Measurements from ENCODE around the gene SHISA6.

The SHISA6 gene

GRCh38 chr17:11240841-11241610 is at the start of gene SHISA6:
SHISA6 (plus strand) TSS chr17:11241213.
- DNase-seq (ENCODE audit: low spot score), result no peak

GRCh38 chr17:11195801-11196200 is 45.2 kb upstream of the SHISA6 start:
- no peak for DNase-seq (ENCODE audit: low spot score)

- DNase-seq (ENCODE audit: low spot score), result no peak
Observed at GRCh38 chr17:11204991-11205390, 36.0 kb upstream of the SHISA6 start.

GRCh38 chr17:11205659-11206058 is 35.4 kb upstream of the SHISA6 start:
- no peak for DNase-seq (ENCODE audit: low spot score)

- DNase-seq (ENCODE audit: low spot score), result no peak
Observed at GRCh38 chr17:11209906-11210305, 31.1 kb upstream of the SHISA6 start.

GRCh38 chr17:11212792-11213191 is 28.2 kb upstream of the SHISA6 start:
- no peak for DNase-seq (ENCODE audit: low spot score)

- no peak for DNase-seq (ENCODE audit: low spot score)
Observed at GRCh38 chr17:11216976-11217375, 24.0 kb upstream of the SHISA6 start.

GRCh38 chr17:11221196-11221595 is 19.8 kb upstream of the SHISA6 start:
- DNase-seq (ENCODE audit: low spot score), result no peak

GRCh38 chr17:11221721-11222120 is 19.3 kb upstream of the SHISA6 start:
- no peak for DNase-seq (ENCODE audit: low spot score)

- DNase-seq (ENCODE audit: low spot score), result no peak
Observed at GRCh38 chr17:11238705-11239104, 2.3 kb upstream of the SHISA6 start.

- no peak for DNase-seq (ENCODE audit: low spot score)
Observed at GRCh38 chr17:11239379-11239970, 1.5 kb upstream of the SHISA6 start.

GRCh38 chr17:11240041-11240840 is 772 bp upstream of the SHISA6 start:
- no peak for DNase-seq (ENCODE audit: low spot score)

- DNase-seq (ENCODE audit: low spot score), result no peak
Observed at GRCh38 chr17:11241611-11242226, 706 bp downstream of the SHISA6 start.

- no peak for DNase-seq (ENCODE audit: low spot score)
Observed at GRCh38 chr17:11242411-11242810, 1.4 kb downstream of the SHISA6 start.

- DNase-seq (ENCODE audit: low spot score), result no peak
Observed at GRCh38 chr17:11244776-11245175, 3.8 kb downstream of the SHISA6 start.

- no peak for DNase-seq (ENCODE audit: low spot score)
Observed at GRCh38 chr17:11245187-11245586, 4.2 kb downstream of the SHISA6 start.

GRCh38 chr17:11245791-11246190 is 4.8 kb downstream of the SHISA6 start:
- DNase-seq (ENCODE audit: low spot score), result no peak

GRCh38 chr17:11250161-11250560 is 9.1 kb downstream of the SHISA6 start:
- DNase-seq (ENCODE audit: low spot score), result no peak

GRCh38 chr17:11251561-11252107 is 10.6 kb downstream of the SHISA6 start:
- no peak for DNase-seq (ENCODE audit: low spot score)

- no peak for DNase-seq (ENCODE audit: low spot score)
Observed at GRCh38 chr17:11252146-11252545, 11.1 kb downstream of the SHISA6 start.

- DNase-seq (ENCODE audit: low spot score), result no peak
Observed at GRCh38 chr17:11256877-11257276, 15.9 kb downstream of the SHISA6 start.

GRCh38 chr17:11264183-11264871 is 23.3 kb downstream of the SHISA6 start:
- DNase-seq (ENCODE audit: low spot score), result no peak
